H9 (cell line): ENCODE measurements around the gene SZT2. TPM values are rescaled to one million over a fixed set of nuclear protein-coding genes. Genes with fewer than 3 reads are reported as not detected.

Experiments
- DNase-seq: peaks from one replicate; pipeline ENCODE4 v3.0.0-alpha.2; 2017
- H2AFZ ChIP-seq: one replicate; pipeline ENCODE4 v1.6.1; 2013; ENCODE audit warnings: mild to moderate bottlenecking, low read length, control low read depth, moderate library complexity
- H2AK5ac ChIP-seq: 2 replicates; pipeline ENCODE4 v1.6.1; 2013; ENCODE audit warnings: low read length, control low read depth, mixed read lengths; ENCODE audit not compliant: insufficient read length
- H2BK120ac ChIP-seq: one replicate; pipeline ENCODE4 v1.6.1; 2013; ENCODE audit warnings: low read depth, mild to moderate bottlenecking, low read length, control low read depth, inconsistent platforms; ENCODE audit not compliant: poor library complexity, severe bottlenecking
- H2BK12ac ChIP-seq: 2 replicates; pipeline ENCODE4 v1.6.1; 2013; ENCODE audit warnings: low read length, control low read depth, mixed read lengths, low read depth; ENCODE audit not compliant: insufficient read length
- H2BK15ac ChIP-seq: 2 replicates; pipeline ENCODE4 v1.6.1; 2013; ENCODE audit warnings: low read depth, low read length, control low read depth
- H2BK20ac ChIP-seq: one replicate; pipeline ENCODE4 v1.6.1; 2013; ENCODE audit warnings: low read depth, mild to moderate bottlenecking, low read length, control low read depth, inconsistent platforms; ENCODE audit not compliant: poor library complexity, severe bottlenecking
- H2BK5ac ChIP-seq: 2 replicates; pipeline ENCODE4 v1.6.1; 2013; ENCODE audit warnings: low read length, control low read depth, mixed read lengths; ENCODE audit not compliant: insufficient read length
- H3K14ac ChIP-seq: 2 replicates; pipeline ENCODE4 v1.6.1; 2013; ENCODE audit warnings: low read length, control low read depth; ENCODE audit not compliant: insufficient read depth
- H3K18ac ChIP-seq: 2 replicates; pipeline ENCODE4 v1.6.1; 2013; ENCODE audit warnings: low read depth, mild to moderate bottlenecking, mixed read lengths, low read length, control low read depth; ENCODE audit not compliant: insufficient read length
- H3K23ac ChIP-seq: 2 replicates; pipeline ENCODE4 v1.6.1; 2013; ENCODE audit warnings: low read length, control low read depth, mixed read lengths, low read depth; ENCODE audit not compliant: insufficient read length
- H3K23me2 ChIP-seq: 2 replicates; pipeline ENCODE4 v1.6.1; 2013; ENCODE audit warnings: low read depth, mild to moderate bottlenecking, mixed read lengths, low read length, control low read depth; ENCODE audit not compliant: insufficient read length, poor library complexity, severe bottlenecking
- H3K27ac ChIP-seq: 2 replicates; pipeline ENCODE4 v1.5.1; 2013; ENCODE audit warnings: low read length, control low read depth, mixed read lengths, low read depth; ENCODE audit not compliant: insufficient read length
- H3K27me3 ChIP-seq: 2 replicates; pipeline ENCODE4 v1.6.1; 2013; ENCODE audit warnings: low read length, control low read depth, inconsistent platforms; ENCODE audit not compliant: insufficient read depth
- H3K4ac ChIP-seq: 2 replicates; pipeline ENCODE4 v1.6.1; 2013; ENCODE audit warnings: low read depth, mild to moderate bottlenecking, control low read depth, inconsistent platforms, low read length, moderate library complexity
- H3K4me1 ChIP-seq: 2 replicates; pipeline ENCODE4 v1.6.1; 2013; ENCODE audit warnings: low read length, control low read depth, inconsistent platforms; ENCODE audit not compliant: insufficient read depth
- H3K4me2 ChIP-seq: 2 replicates; pipeline ENCODE4 v1.6.1; 2013; ENCODE audit warnings: low read length, control low read depth, mixed read lengths; ENCODE audit not compliant: insufficient read length, insufficient read depth
- H3K56ac ChIP-seq: 2 replicates; pipeline ENCODE4 v1.6.1; 2013; ENCODE audit warnings: low read depth, mild to moderate bottlenecking, mixed read lengths, low read length, control low read depth; ENCODE audit not compliant: insufficient read length
- H3K79me1 ChIP-seq: 2 replicates; pipeline ENCODE4 v1.6.1; 2013; ENCODE audit warnings: low read depth, mild to moderate bottlenecking, moderate library complexity, low read length, control low read depth, inconsistent platforms; ENCODE audit not compliant: insufficient read depth, poor library complexity, severe bottlenecking
- H3K79me2 ChIP-seq: 2 replicates; pipeline ENCODE4 v1.6.1; 2013; ENCODE audit warnings: low read length, control low read depth, inconsistent platforms; ENCODE audit not compliant: insufficient read depth
- H3K9ac ChIP-seq: 2 replicates; pipeline ENCODE4 v1.6.1; 2013; ENCODE audit warnings: low read length, control low read depth, mixed read lengths; ENCODE audit not compliant: insufficient read length; ENCODE audit errors: extremely low read depth
- H3K9me3 ChIP-seq: one replicate; pipeline ENCODE4 v1.6.1; 2013; ENCODE audit warnings: low read depth, low read length, inconsistent platforms; ENCODE audit not compliant: control insufficient read depth
- H3T11ph ChIP-seq: one replicate; pipeline ENCODE4 v1.6.1; 2013; ENCODE audit warnings: mild to moderate bottlenecking, low read length, control low read depth, inconsistent platforms
- H4K20me1 ChIP-seq: one replicate; pipeline ENCODE4 v1.6.1; 2013; ENCODE audit not compliant: control insufficient read depth, insufficient read length, insufficient read depth
- H4K5ac ChIP-seq: 2 replicates; pipeline ENCODE4 v1.6.1; 2013; ENCODE audit warnings: low read depth, mild to moderate bottlenecking, mixed read lengths, low read length, control low read depth; ENCODE audit not compliant: insufficient read length
- H4K8ac ChIP-seq: replicated peaks from 2 replicates; pipeline ENCODE4 v1.6.1; 2013; ENCODE audit warnings: low read length, control low read depth, mixed read lengths, low read depth; ENCODE audit not compliant: insufficient read length
- H4K91ac ChIP-seq: 2 replicates; pipeline ENCODE4 v1.6.1; 2013; ENCODE audit warnings: low read depth, mild to moderate bottlenecking, moderate library complexity, mixed read lengths, low read length, control low read depth; ENCODE audit not compliant: insufficient read length
- H3K27ac Mint-ChIP-seq, 3 experiments: 2 replicates in 2 of 3; 3 replicates in 1 of 3; pipeline ENCODE4 v1.8.0; 2020 to 2021; ENCODE audit warnings: mixed read lengths in 3 of 3, mild to moderate bottlenecking in 1 of 3, moderate library complexity in 1 of 3
- H3K27me3 Mint-ChIP-seq: 2 replicates; pipeline ENCODE4 v1.8.0; 2021; ENCODE audit warnings: low read depth, mild to moderate bottlenecking, moderate library complexity, mixed read lengths
- H3K36me3 Mint-ChIP-seq, 3 experiments: 2 replicates in 2 of 3; 3 replicates in 1 of 3; pipeline ENCODE4 v1.8.0; 2020 to 2021; ENCODE audit warnings: low read depth in 3 of 3, mixed read lengths in 3 of 3; ENCODE audit not compliant: insufficient read depth in 1 of 3
- H3K4me1 Mint-ChIP-seq, 2 experiments: 2 replicates each; pipeline ENCODE4 v1.8.0; 2020; ENCODE audit warnings: mixed read lengths in 2 of 2
- H3K4me3 Mint-ChIP-seq, 2 experiments: 2 replicates in 1 of 2; 3 replicates in 1 of 2; pipeline ENCODE4 v1.8.0; 2020 to 2021; ENCODE audit warnings: mild to moderate bottlenecking in 2 of 2, mixed read lengths in 2 of 2, moderate library complexity in 1 of 2
- H3K9me3 Mint-ChIP-seq, 2 experiments: 2 replicates in 1 of 2; 3 replicates in 1 of 2; pipeline ENCODE4 v1.8.0; 2020; ENCODE audit warnings: mild to moderate bottlenecking in 2 of 2, mixed read lengths in 2 of 2, moderate library complexity in 1 of 2
- WGBS: extraction: QIAGEN DNeasy Blood & Tissue Kit; methylation state at CpG from one replicate; pipeline ENCODE4 v1.1.7; 2013; ENCODE audit warnings: missing lambda C conversion rate, low lambda C conversion rate, mixed read lengths; ENCODE audit not compliant: insufficient read length; ENCODE audit errors: extremely low coverage; 5-methylcytosine and 5-hydroxymethylcytosine counted together
- total RNA-seq: library from RNA; stranded (reverse); gene quantifications from 2 replicates; pipeline ENCODE4 v1.2.1, GENCODE V29; 2021
- TF ChIP-seq, protein P1 (sequence below): fragments of 200-600 bp; sonication (generic); conservative IDR thresholded peaks from 3 replicates; pipeline ENCODE4 v1.8.0; 2021; ENCODE audit warnings: antibody characterized with exemption, mild to moderate bottlenecking

The SZT2 gene
- total RNA-seq, 1 experiment from 2014 or later, result 16.8 TPM

DNA sequence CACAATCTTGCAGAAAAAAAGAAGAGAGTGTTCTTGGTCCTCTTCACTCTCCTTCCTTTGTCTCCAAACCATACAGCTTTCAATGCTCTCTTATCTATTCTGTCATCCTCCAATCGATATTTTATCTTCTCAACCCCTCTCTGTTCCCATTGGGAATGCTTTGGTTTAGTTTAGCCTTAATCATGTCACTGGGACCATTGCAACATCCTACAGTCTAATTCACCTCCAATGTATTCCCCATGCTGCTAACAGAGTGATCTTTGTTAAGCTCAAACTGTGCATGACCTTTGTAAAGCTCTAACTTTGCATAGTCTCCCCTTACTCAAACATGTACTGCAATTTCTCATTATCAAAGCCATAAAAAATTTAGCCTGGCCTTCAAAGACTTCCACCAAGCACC lies 49.1 kb upstream of the SZT2 start:
- no peak overlapping the region for H3K9ac ChIP-seq
- no peak overlapping the region for H4K8ac ChIP-seq
- no peak overlapping the region for H2BK20ac ChIP-seq
- H2BK120ac ChIP-seq, result no peak overlapping the region
- no peak overlapping the region for H2BK5ac ChIP-seq
- H2AK5ac ChIP-seq, result no peak overlapping the region
- H3K79me2 ChIP-seq, result no peaks in the 10 kb centered on the region
- H3K79me1 ChIP-seq, result no peaks in the 10 kb centered on the region
- H3K56ac ChIP-seq, result no peak overlapping the region
- no peak overlapping the region for H4K91ac ChIP-seq
- Mint-ChIP-seq H3K9me3 (no peaks in the 10 kb centered on the region), H3K27me3 (peaks cover 20% of the 10 kb centered on the region), H3K36me3 (no peaks in the 10 kb centered on the region), H3K4me3 (no peak overlapping the region), H3K4me1 (peaks cover 4 to 5% of the 10 kb centered on the region in 2 experiments), H3K27ac (no peak overlapping the region)
- no peaks in the 10 kb centered on the region for H4K20me1 ChIP-seq
- no peak for DNase-seq
- no peak overlapping the region for H2BK12ac ChIP-seq
- H3K4ac ChIP-seq, result no peak overlapping the region
- H3K14ac ChIP-seq, result no peak overlapping the region
- H2AFZ ChIP-seq, result no peak overlapping the region
- no peaks in the 10 kb centered on the region for H3K23me2 ChIP-seq
- H3K4me1 ChIP-seq, result no peaks in the 10 kb centered on the region
- WGBS, result 100% methylated on average over 1 of the region's 1 CpG
- H3K23ac ChIP-seq, result no peak overlapping the region
- H3T11ph ChIP-seq, result no peak overlapping the region
- no peak overlapping the region for H3K18ac ChIP-seq
- H3K27me3 ChIP-seq, result no peaks in the 10 kb centered on the region
- no peak overlapping the region for H4K5ac ChIP-seq
- H3K4me2 ChIP-seq, result no peak overlapping the region
- no peaks in the 10 kb centered on the region for H3K9me3 ChIP-seq
- H2BK15ac ChIP-seq, result no peak overlapping the region; the same call in 1 of the 2 replicates
- TF ChIP-seq, protein P1, sequence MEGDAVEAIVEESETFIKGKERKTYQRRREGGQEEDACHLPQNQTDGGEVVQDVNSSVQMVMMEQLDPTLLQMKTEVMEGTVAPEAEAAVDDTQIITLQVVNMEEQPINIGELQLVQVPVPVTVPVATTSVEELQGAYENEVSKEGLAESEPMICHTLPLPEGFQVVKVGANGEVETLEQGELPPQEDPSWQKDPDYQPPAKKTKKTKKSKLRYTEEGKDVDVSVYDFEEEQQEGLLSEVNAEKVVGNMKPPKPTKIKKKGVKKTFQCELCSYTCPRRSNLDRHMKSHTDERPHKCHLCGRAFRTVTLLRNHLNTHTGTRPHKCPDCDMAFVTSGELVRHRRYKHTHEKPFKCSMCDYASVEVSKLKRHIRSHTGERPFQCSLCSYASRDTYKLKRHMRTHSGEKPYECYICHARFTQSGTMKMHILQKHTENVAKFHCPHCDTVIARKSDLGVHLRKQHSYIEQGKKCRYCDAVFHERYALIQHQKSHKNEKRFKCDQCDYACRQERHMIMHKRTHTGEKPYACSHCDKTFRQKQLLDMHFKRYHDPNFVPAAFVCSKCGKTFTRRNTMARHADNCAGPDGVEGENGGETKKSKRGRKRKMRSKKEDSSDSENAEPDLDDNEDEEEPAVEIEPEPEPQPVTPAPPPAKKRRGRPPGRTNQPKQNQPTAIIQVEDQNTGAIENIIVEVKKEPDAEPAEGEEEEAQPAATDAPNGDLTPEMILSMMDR, result no peak
- H3K27ac ChIP-seq, result no peak overlapping the region
